Transverse colon (tissue), 4 donors: ENCODE measurements around the gene SEPSECS. TPM values are rescaled to one million over a fixed set of nuclear protein-coding genes. Genes with fewer than 3 reads are reported as not detected.

ENCODE experiments used
- DNase-seq: peaks from one replicate; pipeline ENCODE4 v3.0.0-alpha.2; 2019
- H3K27ac ChIP-seq, 4 donors: fragments of 200-600 bp; sonication (generic); 2 replicates each; pipeline ENCODE4 v1.5.1; 2016 to 2018; ENCODE audit warnings: inconsistent platforms in 4 of 4
- H3K27me3 ChIP-seq: fragments of 200-600 bp; sonication (generic); 2 replicates; pipeline ENCODE4 v1.5.1; 2017; ENCODE audit warnings: inconsistent platforms
- H3K36me3 ChIP-seq, 4 donors: fragments of 200-600 bp; sonication (generic); 2 replicates each; pipeline ENCODE4 v1.5.1; 2017 to 2019; ENCODE audit warnings: inconsistent platforms in 4 of 4
- H3K4me1 ChIP-seq, 4 donors: fragments of 200-600 bp; sonication (generic); 2 replicates each; pipeline ENCODE4 v1.5.1; 2017 to 2020; ENCODE audit warnings: inconsistent platforms in 4 of 4
- H3K4me3 ChIP-seq, 4 donors: fragments of 200-600 bp; sonication (generic); 1 replicate in 1 of 4; 2 replicates in 3 of 4; pipeline versions ENCODE4 v1.5.1 to v1.6.1; 2017 to 2019; ENCODE audit warnings: inconsistent platforms in 4 of 4
- H3K9me3 ChIP-seq, 2 donors: fragments of 200-600 bp; sonication (generic); 2 replicates each; pipeline ENCODE4 v1.5.1; 2017 to 2019; ENCODE audit warnings: inconsistent platforms in 2 of 2
- EP300 ChIP-seq: sonication (generic); formaldehyde crosslinking; IDR thresholded peaks from one replicate; pipeline ENCODE4 v1.6.1; 2017; ENCODE audit warnings: antibody characterized with exemption, low read depth
- POLR2A ChIP-seq: fragments of 450-650 bp; IDR thresholded peaks from one replicate; pipeline ENCODE4 v1.6.1; 2016; ENCODE audit warnings: antibody characterized with exemption, mild to moderate bottlenecking, moderate library complexity
- POLR2AphosphoS5 ChIP-seq, 3 donors: sonication (generic); formaldehyde crosslinking; IDR thresholded peaks; one replicate each; pipeline ENCODE4 v1.6.1; 2016; ENCODE audit warnings: antibody characterized with exemption in 3 of 3
- WGBS, 2 donors: methylation state at CpG; one replicate each; pipeline ENCODE4 v1.1.5; 2018; ENCODE audit warnings: low coverage in 1 of 2; 5-methylcytosine and 5-hydroxymethylcytosine counted together
- in situ Hi-C, 4 donors: fragments of 200-750 bp; cut with MboI; loops; one replicate each; pipeline versions ENCODE4 v1.15.0 to v1.15.1; 2017; ENCODE audit warnings: low sequenced_read_pairs in 3 of 4, low pct_ligation_motif_present in 1 of 4, low pct_unique_long_range_greater_than_20kb in 1 of 4
- intact Hi-C: fragments of 100-400 bp; cut with DNase I; formaldehyde crosslinking; loops from one replicate; pipeline ENCODE4 v1.15.1; 2023; ENCODE audit warnings: low total_unique reads
- total RNA-seq, 4 donors: library from RNA; depleted of rRNA; stranded (reverse); fragments of >200 nt; gene quantifications; one replicate each; pipeline ENCODE4 v1.1.0, GENCODE V29; 2016
- TF ChIP-seq, protein P1 (sequence below), 5 experiments: fragments of 200-600 bp in 3 of 5; fragments of 450-650 bp in 2 of 5; sonication (generic) in 3 of 5; IDR thresholded peaks; 1 replicate in 2 of 5; 2 replicates in 3 of 5; pipeline ENCODE4 v1.5.1; 2016 to 2017; ENCODE audit warnings: antibody characterized with exemption in 5 of 5, inconsistent platforms in 3 of 5, mild to moderate bottlenecking in 2 of 5, moderate library complexity in 1 of 5

The SEPSECS gene
- total RNA-seq, 4 donors from 2014 or later: 4.6 to 19.2 (median 16.5) TPM

DNA sequence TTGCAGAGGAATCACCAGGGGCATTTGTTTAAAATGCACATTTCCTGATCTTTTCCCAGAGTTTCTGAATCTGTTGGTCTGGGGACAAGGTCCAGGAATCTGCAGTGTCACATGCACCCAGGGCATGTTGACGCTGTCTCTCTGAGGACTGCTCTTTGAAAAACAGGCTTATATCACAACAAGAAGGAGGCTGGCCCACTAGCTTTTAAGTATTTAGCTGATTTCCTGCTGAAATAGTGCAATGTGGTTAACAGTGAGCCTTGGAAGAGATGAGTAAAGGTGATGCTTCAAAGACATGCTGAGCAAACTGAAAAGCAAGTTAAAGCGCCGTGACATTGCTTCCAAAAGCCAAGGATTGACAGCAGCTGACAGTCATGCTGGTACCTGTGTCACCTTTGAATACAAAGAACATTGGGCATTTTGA lies 18.6 kb upstream of the SEPSECS start:
- intact Hi-C loops: loop anchor here (10.0 kb wide), 1 partner anchor 56 kb away; the partner anchor contains the start of gene PI4K2B
- in situ Hi-C loops: no loop called here
- H3K27ac ChIP-seq: no peak overlapping the region
- no peak for DNase-seq
- H3K9me3 ChIP-seq: no peaks in the 10 kb centered on the region
- H3K27me3 ChIP-seq: no peaks in the 10 kb centered on the region
- H3K4me1 ChIP-seq: peaks cover 0 to 6% (median 1%) of the 10 kb centered on the region in 4 donors
- no peak overlapping the region for H3K4me3 ChIP-seq
- H3K36me3 ChIP-seq: no peaks in the 10 kb centered on the region
- 75 to 77% methylated on average over 2 to 3 of the region's 3 CpGs for WGBS, 2 donors
- TF ChIP-seq EP300 (no peak), POLR2AphosphoS5 (IDR thresholded peaks at IDR 0.05) (no peak), POLR2A (no peak)
- TF ChIP-seq, protein P1, sequence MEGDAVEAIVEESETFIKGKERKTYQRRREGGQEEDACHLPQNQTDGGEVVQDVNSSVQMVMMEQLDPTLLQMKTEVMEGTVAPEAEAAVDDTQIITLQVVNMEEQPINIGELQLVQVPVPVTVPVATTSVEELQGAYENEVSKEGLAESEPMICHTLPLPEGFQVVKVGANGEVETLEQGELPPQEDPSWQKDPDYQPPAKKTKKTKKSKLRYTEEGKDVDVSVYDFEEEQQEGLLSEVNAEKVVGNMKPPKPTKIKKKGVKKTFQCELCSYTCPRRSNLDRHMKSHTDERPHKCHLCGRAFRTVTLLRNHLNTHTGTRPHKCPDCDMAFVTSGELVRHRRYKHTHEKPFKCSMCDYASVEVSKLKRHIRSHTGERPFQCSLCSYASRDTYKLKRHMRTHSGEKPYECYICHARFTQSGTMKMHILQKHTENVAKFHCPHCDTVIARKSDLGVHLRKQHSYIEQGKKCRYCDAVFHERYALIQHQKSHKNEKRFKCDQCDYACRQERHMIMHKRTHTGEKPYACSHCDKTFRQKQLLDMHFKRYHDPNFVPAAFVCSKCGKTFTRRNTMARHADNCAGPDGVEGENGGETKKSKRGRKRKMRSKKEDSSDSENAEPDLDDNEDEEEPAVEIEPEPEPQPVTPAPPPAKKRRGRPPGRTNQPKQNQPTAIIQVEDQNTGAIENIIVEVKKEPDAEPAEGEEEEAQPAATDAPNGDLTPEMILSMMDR (IDR thresholded peaks at IDR 0.05): no peak

GRCh38 chr4:25177147-25177546 lies 16.9 kb upstream of the SEPSECS start:
- no peaks in the 10 kb centered on the region for H3K27me3 ChIP-seq
- H3K27ac ChIP-seq: no peak overlapping the region
- H3K4me3 ChIP-seq: no peak overlapping the region
- TF ChIP-seq EP300: no peak
- no peak for TF ChIP-seq POLR2A
- in situ Hi-C loops: no loop called here
- H3K4me1 ChIP-seq: peaks cover 0 to 13% (median 8%) of the 10 kb centered on the region in 4 donors
- no peaks in the 10 kb centered on the region for H3K9me3 ChIP-seq
- 80 to 89% methylated on average over 2 of the region's 2 CpGs for WGBS, 2 donors
- intact Hi-C loops: loop anchor here (10.0 kb wide), 1 partner anchor 58 kb away; the partner anchor contains the start of gene PI4K2B
- DNase-seq: no peak
- no peaks in the 10 kb centered on the region for H3K36me3 ChIP-seq

DNA sequence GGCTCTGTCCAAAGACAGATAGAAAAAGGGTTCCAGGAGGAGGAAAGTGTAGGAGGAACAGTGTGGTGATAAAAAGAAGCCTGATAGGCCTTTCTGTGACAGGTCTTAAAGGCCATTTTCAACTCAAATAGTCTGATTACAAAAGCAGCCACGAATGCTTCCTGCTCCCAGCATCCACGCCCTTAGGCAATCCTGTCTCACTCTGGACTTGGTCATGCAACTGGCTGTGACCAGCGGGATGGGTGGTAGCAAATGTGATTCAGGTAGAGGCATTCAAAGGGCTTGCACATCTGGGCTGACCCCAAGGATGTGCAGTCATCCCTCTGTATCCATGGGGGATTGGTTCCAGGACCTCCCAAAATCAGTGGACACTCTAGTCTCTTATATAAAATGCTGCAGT lies 14.4 kb upstream of the SEPSECS start:
- Histone ChIP-seq H3K4me1 (peaks cover 0 to 13% (median 8%) of the 10 kb centered on the region in 4 donors), H3K36me3 (no peaks in the 10 kb centered on the region), H3K4me3 (no peak overlapping the region), H3K27me3 (no peaks in the 10 kb centered on the region), H3K27ac (no peak overlapping the region), H3K9me3 (no peaks in the 10 kb centered on the region)
- 40 to 63% methylated on average over 2 to 3 of the region's 3 CpGs for WGBS, 2 donors
- DNase-seq: no peak
- intact Hi-C loops: loop anchor here (10.0 kb wide), 1 partner anchor 60 kb away; the partner anchor contains the start of gene PI4K2B
- no peak for TF ChIP-seq EP300
- TF ChIP-seq POLR2AphosphoS5 (IDR thresholded peaks at IDR 0.05): no peak
- TF ChIP-seq POLR2A: no peak
- TF ChIP-seq, protein P1 (IDR thresholded peaks at IDR 0.05): no peak
- in situ Hi-C loops: no loop called here

GRCh38 chr4:25172961-25173915 lies 13.0 kb upstream of the SEPSECS start:
- DNase-seq: no peak
- WGBS, 2 donors: 70 to 93% methylated on average over 2 to 3 of the region's 3 CpGs
- no peak overlapping the region for H3K4me3 ChIP-seq
- in situ Hi-C loops (no loop called here), intact Hi-C loops (loop anchor here (10.0 kb wide), 1 partner anchor 62 kb away; the partner anchor contains the start of gene PI4K2B)
- peak overlapping the region; percentile 45 to 69 (median 60) for H3K27ac ChIP-seq
- no peaks in the 10 kb centered on the region for H3K9me3 ChIP-seq
- no peaks in the 10 kb centered on the region for H3K36me3 ChIP-seq
- peaks cover 0 to 13% (median 8%) of the 10 kb centered on the region in 4 donors for H3K4me1 ChIP-seq
- no peak for TF ChIP-seq POLR2A
- TF ChIP-seq POLR2AphosphoS5 (IDR thresholded peaks at IDR 0.05): peak; percentile 46 to 60 (median 52)
- no peaks in the 10 kb centered on the region for H3K27me3 ChIP-seq
